Upper lobe of left lung (tissue), 6 donors: ENCODE data around the gene BCL2. TPM values are rescaled to one million over a fixed set of nuclear protein-coding genes. Genes with fewer than 3 reads are reported as not detected.

Experiments
- ATAC-seq, 2 donors: fragments of 200-7000 bp; cut with Tn5 transposase; one replicate each; pipeline ENCODE4 v1.9.1; 2022; ENCODE audit warnings: mild to moderate bottlenecking in 2 of 2, moderate library complexity in 2 of 2; ENCODE audit not compliant: low FRiP score in 2 of 2
- DNase-seq, 2 donors: peaks; one replicate each; pipeline ENCODE4 v3.0.0-alpha.2; 2019 to 2020
- H3K27ac ChIP-seq, 4 donors: fragments of 200-600 bp; sonication (generic); one replicate each; pipeline ENCODE4 v1.5.1; 2016 to 2019
- H3K27me3 ChIP-seq, 4 donors: fragments of 200-600 bp; sonication (generic); one replicate each; pipeline ENCODE4 v1.5.1; 2017 to 2019
- H3K36me3 ChIP-seq, 4 donors: fragments of 200-600 bp; sonication (generic); one replicate each; pipeline ENCODE4 v1.5.1; 2016 to 2019
- H3K4me1 ChIP-seq, 4 donors: fragments of 200-600 bp; sonication (generic); one replicate each; pipeline ENCODE4 v1.5.1; 2018 to 2019
- H3K4me3 ChIP-seq, 4 donors: fragments of 200-600 bp; sonication (generic); one replicate each; pipeline ENCODE4 v1.5.1; 2017 to 2019; ENCODE audit warnings: mild to moderate bottlenecking in 2 of 4, moderate library complexity in 1 of 4
- H3K9me3 ChIP-seq, 4 donors: fragments of 200-600 bp; sonication (generic); one replicate each; pipeline ENCODE4 v1.5.1; 2018 to 2019
- CTCF ChIP-seq, 6 experiments: fragments of 450-650 bp in 4 of 6; fragments of 200-600 bp in 2 of 6; sonication (generic) in 2 of 6; IDR thresholded peaks; one replicate each; pipeline ENCODE4 v1.5.1; 2016 to 2019; ENCODE audit warnings: antibody characterized with exemption in 6 of 6
- EP300 ChIP-seq, 4 donors: sonication (generic); formaldehyde crosslinking; IDR thresholded peaks; one replicate each; pipeline ENCODE4 v1.5.1; 2017; ENCODE audit warnings: antibody characterized with exemption in 4 of 4, control low read depth in 2 of 4
- POLR2A ChIP-seq, 4 donors: fragments of 450-650 bp; IDR thresholded peaks; one replicate each; pipeline ENCODE4 v1.5.1; 2016 to 2017; ENCODE audit warnings: antibody characterized with exemption in 4 of 4, mild to moderate bottlenecking in 2 of 4
- POLR2AphosphoS5 ChIP-seq, 2 donors: sonication (generic); formaldehyde crosslinking; IDR thresholded peaks; one replicate each; pipeline ENCODE4 v1.5.1; 2017; ENCODE audit warnings: antibody characterized with exemption in 2 of 2
- WGBS, 2 donors: methylation state at CpG; one replicate each; pipeline ENCODE4 v1.1.5; 2017 to 2018; 5-methylcytosine and 5-hydroxymethylcytosine counted together
- total RNA-seq, 6 donors: library from RNA; depleted of rRNA in 4 of 6; stranded (reverse); fragments of >200 nt in 4 of 6; gene quantifications; one replicate each; pipeline versions ENCODE4 v1.1.0 to v1.2.1, GENCODE V29; 2016 to 2021
- donor health status: DM: no; HTN: no; CAD: no; lungs with moderate emphysema.
- donor health status: DM: no; HTN: yes; CAD: no; lungs with severe emphysema.

Gene BCL2
- total RNA-seq, 6 donors from 2014 or later = 5.9 to 19.9 (median 11.4) TPM

GRCh38 chr18:63312019-63312409, 7.6 kb downstream of the BCL2 start:
- no peak for TF ChIP-seq EP300 (IDR thresholded peaks at IDR 0.05)
- TF ChIP-seq CTCF (IDR thresholded peaks at IDR 0.05) = no peak
- TF ChIP-seq POLR2AphosphoS5 (IDR thresholded peaks at IDR 0.05) = no peak
- TF ChIP-seq POLR2A (IDR thresholded peaks at IDR 0.05) = no peak
- Histone ChIP-seq H3K9me3 (no peaks in the 10 kb centered on the region), H3K27ac (no peak overlapping the region), H3K36me3 (no peaks in the 10 kb centered on the region), H3K4me3 (no peak overlapping the region), H3K4me1 (peaks cover 0 to 2% (median 0%) of the 10 kb centered on the region in 4 donors), H3K27me3 (no peaks in the 10 kb centered on the region)
- DNase-seq (no peak), ATAC-seq (no peak)
- WGBS, 2 donors = 95 to 96% methylated on average over 3 of the region's 3 CpGs

GRCh38 chr18:63311118-63312018, 8.2 kb downstream of the BCL2 start:
- no peak for TF ChIP-seq EP300 (IDR thresholded peaks at IDR 0.05)
- TF ChIP-seq POLR2AphosphoS5 (IDR thresholded peaks at IDR 0.05) = no peak
- TF ChIP-seq POLR2A (IDR thresholded peaks at IDR 0.05) = no peak
- TF ChIP-seq CTCF (IDR thresholded peaks at IDR 0.05) = no peak
- H3K4me1 ChIP-seq = peaks cover 0 to 2% (median 0%) of the 10 kb centered on the region in 4 donors

GRCh38 chr18:63309422-63309821, 10.1 kb downstream of the BCL2 start:
- Histone ChIP-seq H3K9me3 (no peaks in the 10 kb centered on the region), H3K27me3 (no peaks in the 10 kb centered on the region), H3K4me3 (no peak overlapping the region), H3K36me3 (no peaks in the 10 kb centered on the region), H3K4me1 (peaks cover 0 to 2% (median 0%) of the 10 kb centered on the region in 4 donors), H3K27ac (no peak overlapping the region)
- WGBS, 2 donors = 85 to 86% methylated on average over 5 of the region's 5 CpGs
- DNase-seq (no peak), ATAC-seq (no peak)
- TF ChIP-seq EP300 (IDR thresholded peaks at IDR 0.05) = no peak
- no peak for TF ChIP-seq POLR2AphosphoS5 (IDR thresholded peaks at IDR 0.05)
- TF ChIP-seq CTCF (IDR thresholded peaks at IDR 0.05) = no peak
- no peak for TF ChIP-seq POLR2A (IDR thresholded peaks at IDR 0.05)

More at GRCh38 chr18:63311118-63312018, 8.2 kb downstream of the BCL2 start:
- H3K36me3 ChIP-seq = no peaks in the 10 kb centered on the region
- H3K27me3 ChIP-seq = no peaks in the 10 kb centered on the region
- no peaks in the 10 kb centered on the region for H3K9me3 ChIP-seq
- no peak overlapping the region for H3K4me3 ChIP-seq
- 82 to 95% methylated on average over 8 of the region's 8 CpGs for WGBS, 2 donors
- DNase-seq (no peak), ATAC-seq (no peak)
- H3K27ac ChIP-seq = no peak overlapping the region

GRCh38 chr18:63307551-63308200, 11.9 kb downstream of the BCL2 start:
- no peaks in the 10 kb centered on the region for H3K27me3 ChIP-seq
- H3K4me3 ChIP-seq = no peak overlapping the region
- 64% methylated on average over 2 of the region's 2 CpGs for WGBS, 2 donors
- no peak for DNase-seq
- ATAC-seq = no peak
- TF ChIP-seq CTCF (IDR thresholded peaks at IDR 0.05) (no peak), POLR2AphosphoS5 (IDR thresholded peaks at IDR 0.05) (no peak), POLR2A (IDR thresholded peaks at IDR 0.05) (no peak), EP300 (IDR thresholded peaks at IDR 0.05) (no peak)
- H3K9me3 ChIP-seq = no peaks in the 10 kb centered on the region
- no peaks in the 10 kb centered on the region for H3K36me3 ChIP-seq
- H3K27ac ChIP-seq = no peak overlapping the region
- H3K4me1 ChIP-seq = peaks cover 0 to 2% (median under 1%) of the 10 kb centered on the region in 4 donors
